GM23248 (cell line): ENCODE results near the gene TMCO4. TPM values are rescaled to one million over a fixed set of nuclear protein-coding genes. Genes with fewer than 3 reads are reported as not detected.

Experiments used
- DNase-seq: peaks from one replicate; pipeline ENCODE4 v3.0.0-alpha.2; 2015
- H2AFZ ChIP-seq: fragments of 200-600 bp; sonication (generic); 2 replicates; pipeline ENCODE4 v1.6.1; 2016; ENCODE audit warnings: antibody characterized with exemption
- H3F3A ChIP-seq: fragments of 200-600 bp; sonication (generic); 2 replicates; pipeline ENCODE4 v1.6.1; 2016; ENCODE audit warnings: mild to moderate bottlenecking, antibody characterized with exemption, mixed run types; ENCODE audit not compliant: insufficient read depth
- H3K27ac ChIP-seq: fragments of 200-600 bp; sonication (generic); 2 replicates; pipeline ENCODE4 v1.5.1; 2016; ENCODE audit warnings: mild to moderate bottlenecking
- H3K27me3 ChIP-seq: fragments of 200-600 bp; sonication (generic); replicated peaks from 2 replicates; pipeline ENCODE4 v1.6.1; 2016; ENCODE audit warnings: mild to moderate bottlenecking; ENCODE audit not compliant: insufficient read depth
- H3K36me3 ChIP-seq: fragments of 200-600 bp; sonication (generic); 2 replicates; pipeline ENCODE4 v1.6.1; 2016; ENCODE audit warnings: low read depth, mild to moderate bottlenecking
- H3K4me1 ChIP-seq: fragments of 200-600 bp; sonication (generic); 2 replicates; pipeline ENCODE4 v1.6.1; 2016; ENCODE audit warnings: mild to moderate bottlenecking; ENCODE audit not compliant: insufficient read depth
- H3K4me2 ChIP-seq: fragments of 200-600 bp; sonication (generic); one replicate; pipeline ENCODE4 v1.6.1; 2016; ENCODE audit warnings: mild to moderate bottlenecking; ENCODE audit not compliant: unreplicated experiment
- H3K4me3 ChIP-seq: fragments of 200-600 bp; sonication (generic); 2 replicates; pipeline ENCODE4 v1.5.1; 2016; ENCODE audit warnings: mild to moderate bottlenecking
- H3K79me2 ChIP-seq: fragments of 200-600 bp; sonication (generic); 2 replicates; pipeline ENCODE4 v1.6.1; 2016; ENCODE audit warnings: mild to moderate bottlenecking; ENCODE audit not compliant: insufficient read depth
- H3K9ac ChIP-seq: fragments of 200-600 bp; sonication (generic); 2 replicates; pipeline ENCODE4 v1.6.1; 2016; ENCODE audit warnings: mild to moderate bottlenecking
- H3K9me2 ChIP-seq: fragments of 200-600 bp; sonication (generic); 2 replicates; pipeline ENCODE4 v1.6.1; 2016; ENCODE audit warnings: mixed run types, mild to moderate bottlenecking, moderate library complexity; ENCODE audit not compliant: insufficient read depth
- H3K9me3 ChIP-seq: fragments of 200-600 bp; sonication (generic); one replicate; pipeline ENCODE4 v1.6.1; 2017; ENCODE audit warnings: low read depth
- H4K20me1 ChIP-seq: fragments of 200-600 bp; sonication (generic); 2 replicates; pipeline ENCODE4 v1.6.0; 2016; ENCODE audit not compliant: insufficient read depth
- EZH2 ChIP-seq: fragments of 200-600 bp; sonication (generic); IDR thresholded peaks from 2 replicates; pipeline ENCODE4 v1.6.1; 2018; ENCODE audit warnings: antibody characterized with exemption, mild to moderate bottlenecking; ENCODE audit not compliant: insufficient read depth, poor library complexity, severe bottlenecking
- EZH2phosphoT487 ChIP-seq: fragments of 200-600 bp; sonication (generic); IDR thresholded peaks from 2 replicates; pipeline ENCODE4 v1.6.1; 2018; ENCODE audit warnings: antibody characterized with exemption, moderate library complexity, mild to moderate bottlenecking, low read depth; ENCODE audit not compliant: insufficient read depth
- WGBS, 2 experiments: methylation state at CpG; one replicate each; pipeline ENCODE4 v1.1.6; 2015 to 2017; ENCODE audit warnings: low lambda C conversion rate in 2 of 2, low coverage in 1 of 2; ENCODE audit errors: missing lambda C conversion rate in 2 of 2; 5-methylcytosine and 5-hydroxymethylcytosine counted together
- in situ Hi-C: fragments of 300-500 bp; cut with MboI; formaldehyde crosslinking; loops from 2 replicates; pipeline ENCODE4 v1.15.0; 2020
- polyA plus RNA-seq: library from polyadenylated mRNA; unstranded; fragments of >200 nt; fragmentation: Nextera tagmentation; extraction: Ambion mirVana; gene quantifications from 2 replicates; pipeline ENCODE4 v1.2.1, GENCODE V29; 2016
- total RNA-seq: library from RNA; depleted of rRNA; stranded (reverse); fragments of >200 nt; shearing (Covaris generic); gene quantifications from 2 replicates; pipeline ENCODE4 v1.2.3, GENCODE V29; 2014

The TMCO4 gene
- total and polyA plus RNA-seq, 2 experiments from 2014 or later: 10.5 to 24.5 TPM

GRCh38 chr1:19754482-19754881 is 45.2 kb downstream of the TMCO4 start:
- no peak overlapping the region for H3K4me2 ChIP-seq
- H3K9ac ChIP-seq: no peak overlapping the region
- H3K9me2 ChIP-seq: no peaks in the 10 kb centered on the region
- H3K9me3 ChIP-seq: no peaks in the 10 kb centered on the region
- no peak overlapping the region for H3K4me3 ChIP-seq
- no peak for TF ChIP-seq EZH2phosphoT487
- no peak for TF ChIP-seq EZH2
- DNase-seq: no peak
- H3F3A ChIP-seq: peaks cover 18% of the 10 kb centered on the region
- H4K20me1 ChIP-seq: no peaks in the 10 kb centered on the region
- H3K79me2 ChIP-seq: no peaks in the 10 kb centered on the region
- H3K27me3 ChIP-seq: no peaks in the 10 kb centered on the region
- WGBS, 2 experiments: 86 to 87% methylated on average over 10 of the region's 10 CpGs
- peaks cover 37% of the 10 kb centered on the region for H3K4me1 ChIP-seq
- in situ Hi-C loops: no loop called here
- no peak overlapping the region for H2AFZ ChIP-seq
- no peaks in the 10 kb centered on the region for H3K36me3 ChIP-seq
- no peak overlapping the region for H3K27ac ChIP-seq

GRCh38 chr1:19752083-19752696 is 47.5 kb downstream of the TMCO4 start:
- Histone ChIP-seq H3K9ac (no peak overlapping the region), H3K27me3 (no peaks in the 10 kb centered on the region), H3K36me3 (no peaks in the 10 kb centered on the region), H3K79me2 (no peaks in the 10 kb centered on the region), H3K27ac (no peak overlapping the region), H3K4me3 (no peak overlapping the region), H3K9me3 (no peaks in the 10 kb centered on the region), H3K9me2 (no peaks in the 10 kb centered on the region), H3K4me1 (peaks cover 14% of the 10 kb centered on the region), H3K4me2 (no peak overlapping the region), H2AFZ (no peak overlapping the region), H3F3A (no peaks in the 10 kb centered on the region), H4K20me1 (no peaks in the 10 kb centered on the region)
- 81 to 82% methylated on average over 9 of the region's 9 CpGs for WGBS, 2 experiments
- in situ Hi-C loops: no loop called here
- TF ChIP-seq EZH2phosphoT487 (no peak), EZH2 (no peak)
- DNase-seq: no peak

- Histone ChIP-seq H2AFZ (no peak overlapping the region), H3K36me3 (no peaks in the 10 kb centered on the region)
Measured at GRCh38 chr1:19750882-19751276, 48.8 kb downstream of the TMCO4 start.

GRCh38 chr1:19750101-19750881 is 49.4 kb downstream of the TMCO4 start:
- Histone ChIP-seq H3F3A (no peaks in the 10 kb centered on the region), H3K4me2 (peak overlapping the region; percentile 0), H3K4me1 (peaks cover 14% of the 10 kb centered on the region), H4K20me1 (no peaks in the 10 kb centered on the region), H3K9me2 (no peaks in the 10 kb centered on the region), H3K4me3 (no peak overlapping the region), H3K27me3 (no peaks in the 10 kb centered on the region), H3K27ac (peak overlapping the region; percentile 42), H3K79me2 (no peaks in the 10 kb centered on the region), H3K9ac (no peak overlapping the region), H3K9me3 (no peaks in the 10 kb centered on the region), H3K36me3 (no peaks in the 10 kb centered on the region), H2AFZ (no peak overlapping the region)
- DNase-seq: peak; percentile 88
- WGBS, 2 experiments: 67 to 69% methylated on average over 15 of the region's 15 CpGs
- in situ Hi-C loops: no loop called here
- 0 out of 2 replicates have a peak, but pooled peaks have one; percentile 62 for TF ChIP-seq EZH2phosphoT487
- no peak for TF ChIP-seq EZH2

More at GRCh38 chr1:19750882-19751276, 48.8 kb downstream of the TMCO4 start:
- WGBS, 2 experiments: 96 to 100% methylated on average over 3 of the region's 3 CpGs
- no peak for TF ChIP-seq EZH2
- TF ChIP-seq EZH2phosphoT487: no peak
- H3F3A ChIP-seq: no peaks in the 10 kb centered on the region
- H3K9me2 ChIP-seq: no peaks in the 10 kb centered on the region
- H4K20me1 ChIP-seq: no peaks in the 10 kb centered on the region
- DNase-seq: no peak
- H3K79me2 ChIP-seq: no peaks in the 10 kb centered on the region
- H3K27me3 ChIP-seq: no peaks in the 10 kb centered on the region
- in situ Hi-C loops: no loop called here
- peak overlapping the region; percentile 0 for H3K4me2 ChIP-seq
- H3K4me3 ChIP-seq: no peak overlapping the region
- H3K27ac ChIP-seq: peak overlapping the region; percentile 42
- no peak overlapping the region for H3K9ac ChIP-seq
- no peaks in the 10 kb centered on the region for H3K9me3 ChIP-seq
- H3K4me1 ChIP-seq: peaks cover 14% of the 10 kb centered on the region
